Measurements from ENCODE around the gene SPPL3. TPM values are rescaled to one million over a fixed set of nuclear protein-coding genes. Genes with fewer than 3 reads are reported as not detected.

SPPL3 gene
- total RNA-seq, 1 experiment from 2014 or later = 9.7 TPM

GRCh38 chr12:120784804-120785203, 119.4 kb downstream of the SPPL3 start:
- DNase-seq (ENCODE audit: low read depth) = no peak

GRCh38 chr12:120783197-120783596, 121.0 kb downstream of the SPPL3 start:
- DNase-seq (ENCODE audit: low read depth) = peak; percentile 72

GRCh38 chr12:120775862-120776552, 128.2 kb downstream of the SPPL3 start:
- no peak for DNase-seq (ENCODE audit: low read depth)

- DNase-seq (ENCODE audit: low read depth) = no peak
Observed at GRCh38 chr12:120774169-120774916, 129.8 kb downstream of the SPPL3 start.

GRCh38 chr12:120771097-120771496, 133.1 kb downstream of the SPPL3 start:
- DNase-seq (ENCODE audit: low read depth) = no peak

GRCh38 chr12:120767071-120768024, 136.8 kb downstream of the SPPL3 start:
- no peak for DNase-seq (ENCODE audit: low read depth)

GRCh38 chr12:120766566-120766965, 137.6 kb downstream of the SPPL3 start:
- DNase-seq (ENCODE audit: low read depth) = no peak

GRCh38 chr12:120764816-120765215, 139.3 kb downstream of the SPPL3 start:
- DNase-seq (ENCODE audit: low read depth) = no peak

GRCh38 chr12:120763250-120763649, 140.9 kb downstream of the SPPL3 start:
- DNase-seq (ENCODE audit: low read depth) = no peak

- no peak for DNase-seq (ENCODE audit: low read depth)
Observed at GRCh38 chr12:120762086-120762485, 142.1 kb downstream of the SPPL3 start.

- no peak for DNase-seq (ENCODE audit: low read depth)
Observed at GRCh38 chr12:120761519-120761934, 142.6 kb downstream of the SPPL3 start.

GRCh38 chr12:120760349-120761254, 143.6 kb downstream of the SPPL3 start:
- no peak for DNase-seq (ENCODE audit: low read depth)

GRCh38 chr12:120759591-120760348, 144.4 kb downstream of the SPPL3 start:
- no peak for DNase-seq (ENCODE audit: low read depth)

GRCh38 chr12:120758798-120759590, 145.2 kb downstream of the SPPL3 start:
- DNase-seq (ENCODE audit: low read depth) = no peak

- DNase-seq (ENCODE audit: low read depth) = no peak
Observed at GRCh38 chr12:120757949-120758348, 146.2 kb downstream of the SPPL3 start.

GRCh38 chr12:120757226-120757742, 146.9 kb downstream of the SPPL3 start:
- no peak for DNase-seq (ENCODE audit: low read depth)

- DNase-seq (ENCODE audit: low read depth) = no peak
Observed at GRCh38 chr12:120755269-120755668, 148.9 kb downstream of the SPPL3 start.

- DNase-seq (ENCODE audit: low read depth) = no peak
Observed at GRCh38 chr12:120754792-120755191, 149.4 kb downstream of the SPPL3 start.

- no peak for DNase-seq (ENCODE audit: low read depth)
Observed at GRCh38 chr12:120751389-120751788, 152.8 kb downstream of the SPPL3 start.

All from M059J (cell line).